ENCODE measurements around the gene FFAR2.
"Not testable (repeated sequence)": the region's sequence is repeated elsewhere in the genome, so short reads cannot be mapped to it uniquely, and the experiment has no call there.

Gene FFAR2

DNA sequence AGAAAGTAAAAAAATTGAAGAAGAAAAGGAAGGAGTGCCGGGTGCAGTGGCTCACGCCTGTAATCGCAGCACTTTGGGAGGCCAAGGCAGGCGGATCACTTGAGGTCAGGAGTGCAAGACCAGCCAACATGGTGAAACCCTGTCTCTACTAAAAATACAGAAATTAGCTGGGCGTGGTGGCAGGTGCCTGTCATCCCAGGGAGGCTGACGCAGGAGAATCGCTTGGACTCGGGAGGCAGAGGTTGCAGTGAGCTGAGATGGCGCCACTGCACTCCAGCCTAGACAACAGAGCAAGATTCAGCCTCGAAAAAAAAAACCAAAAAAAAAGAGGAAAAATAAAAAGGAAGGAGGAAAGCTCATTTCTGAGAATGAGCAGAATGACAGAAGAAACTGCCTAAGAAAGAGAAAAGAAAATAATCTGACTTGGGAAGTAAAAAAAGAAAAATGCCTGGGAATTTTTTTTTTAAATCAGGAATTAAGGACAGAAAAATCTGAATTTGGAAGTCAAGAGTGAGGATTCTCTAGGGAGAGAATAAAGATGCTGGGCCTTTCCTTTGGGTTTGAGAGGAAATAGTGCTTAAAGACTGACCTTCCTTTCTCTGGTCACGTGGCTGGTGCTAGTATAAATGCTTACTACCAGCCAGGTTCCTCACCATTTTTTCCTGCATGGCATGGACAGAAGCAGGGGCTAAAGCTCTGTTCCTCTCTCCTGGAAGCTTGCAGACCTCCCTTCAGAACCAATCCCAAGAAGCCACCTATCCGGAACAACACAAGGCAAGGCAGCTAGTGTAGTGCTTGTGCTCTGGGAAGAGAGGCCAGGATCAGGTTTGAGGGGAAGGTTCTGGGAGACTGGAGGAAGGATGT lies at the start of gene FFAR2:
Gene FFAR2 (plus strand): TSS at position 652 of the 864 bp plus-strand sequence. CDS start 1,458 bp downstream, outside the sequence.
- no peak for DNase-seq

DNA sequence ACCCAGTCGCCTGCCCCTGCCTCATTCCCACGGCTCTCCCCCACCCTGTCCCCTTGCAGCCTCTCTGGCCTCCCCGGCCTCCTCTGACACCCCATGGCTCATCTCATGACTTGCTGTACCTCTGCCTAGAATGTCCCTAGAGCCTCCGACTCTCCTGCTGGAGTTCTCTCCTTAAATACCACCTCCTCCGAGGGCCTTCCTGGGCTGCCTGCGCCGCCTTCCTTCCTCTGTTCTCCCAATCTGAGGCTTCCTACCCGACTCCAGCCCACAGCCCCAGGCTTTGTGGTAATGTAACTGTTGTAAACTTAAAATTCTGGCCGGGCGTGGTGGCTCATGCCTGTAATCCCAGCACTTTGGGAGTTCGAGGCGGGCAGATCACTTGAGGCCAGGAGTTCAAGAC lies 49.5 kb upstream of the FFAR2 start:
- DNase-seq = no peak

DNA sequence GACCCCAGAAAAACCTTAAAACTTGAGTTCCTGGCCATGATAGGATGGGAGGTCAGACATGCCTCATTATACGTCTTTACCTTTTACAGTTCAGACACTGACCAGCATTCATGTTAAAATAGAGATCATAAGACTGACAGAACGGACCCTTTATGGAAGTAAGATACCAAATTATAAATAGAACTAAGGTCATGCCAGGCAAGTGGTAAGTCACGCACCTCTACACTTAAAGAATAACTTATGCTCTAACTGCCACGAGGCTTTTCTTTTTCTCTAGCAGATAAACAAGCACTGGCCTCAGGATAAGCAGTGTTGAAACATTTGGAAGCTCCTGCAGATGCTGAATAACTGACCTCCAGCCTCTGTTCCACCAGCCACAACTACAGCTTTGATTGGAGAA lies 48.8 kb upstream of the FFAR2 start:
- DNase-seq = no peak

DNA sequence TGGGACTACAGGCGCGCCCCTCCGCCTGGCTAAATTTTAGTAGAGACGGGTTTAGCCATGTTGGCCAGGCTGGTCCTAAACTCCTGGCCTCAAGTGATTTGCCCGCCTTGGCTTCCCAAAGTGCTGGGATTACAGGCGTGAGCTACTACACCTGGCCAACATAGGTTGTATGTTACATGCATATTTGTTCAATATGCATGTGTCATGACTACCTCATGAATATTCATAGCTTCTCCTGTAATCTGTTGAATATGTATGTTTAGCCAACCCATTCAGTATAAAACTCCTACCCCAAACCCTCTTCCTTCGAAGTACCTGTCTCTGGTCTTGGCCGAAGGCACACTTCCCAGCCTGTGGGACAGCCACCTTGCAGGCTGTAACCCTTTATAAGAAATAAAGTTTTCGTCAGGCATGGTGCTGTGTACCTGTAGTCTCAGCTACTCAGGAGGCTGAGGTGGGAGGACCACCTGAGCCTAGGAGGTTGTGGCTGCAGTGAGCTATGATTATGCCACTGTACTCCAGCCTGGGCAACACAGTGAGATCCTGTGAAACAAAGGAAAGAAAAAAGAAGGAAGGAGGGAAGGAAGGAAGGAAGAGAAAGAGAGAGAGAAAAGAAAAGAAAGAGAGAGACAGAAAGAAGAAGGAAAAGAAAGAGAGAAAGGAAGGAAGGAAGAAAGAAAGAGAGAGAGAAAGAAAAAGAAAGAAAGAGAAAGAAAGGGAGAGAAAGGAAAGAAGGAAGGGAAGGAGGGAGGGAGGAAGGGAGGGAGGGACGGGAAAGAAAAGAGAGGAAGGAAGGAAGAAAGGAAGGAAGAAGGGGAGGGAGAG lies 47.9 kb upstream of the FFAR2 start:
- no peak for DNase-seq

DNA sequence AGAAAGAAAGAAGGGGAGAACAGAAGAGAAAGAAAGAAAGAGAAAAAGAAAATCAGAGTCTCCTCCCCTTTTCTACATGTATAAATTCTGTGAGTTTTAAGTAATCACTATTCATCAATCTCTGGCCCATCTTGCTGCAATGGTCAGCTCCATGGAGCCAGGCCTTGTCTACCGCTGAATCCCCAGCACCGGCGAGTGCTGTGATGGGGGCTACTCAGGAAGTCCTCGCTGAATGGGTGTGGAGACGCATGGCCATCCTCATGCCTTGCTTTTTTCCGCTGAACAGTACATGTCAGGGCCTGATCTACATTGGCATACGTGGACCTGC lies 47.3 kb upstream of the FFAR2 start:
- no peak for DNase-seq

DNA sequence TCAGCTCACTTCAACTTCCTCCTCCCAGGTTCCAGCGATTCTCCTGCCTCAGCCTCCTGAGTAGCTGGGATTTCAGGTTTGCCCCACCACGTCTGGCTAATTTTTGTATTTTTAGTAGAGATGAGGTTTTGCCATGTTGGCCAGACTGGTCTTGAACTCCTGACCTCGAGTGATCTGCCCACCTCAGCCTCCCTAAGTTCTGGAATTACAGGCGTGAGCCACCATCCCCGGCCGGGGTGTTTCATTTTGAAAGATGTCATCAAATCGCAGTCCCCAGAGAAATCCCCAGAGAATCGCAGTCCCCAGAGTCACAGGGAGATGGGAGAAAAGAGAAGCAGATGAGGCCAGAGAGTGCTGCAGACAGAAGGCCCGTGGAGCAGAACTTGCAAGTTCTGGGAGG lies 46.6 kb upstream of the FFAR2 start:
- DNase-seq = not testable (repeated sequence)

DNA sequence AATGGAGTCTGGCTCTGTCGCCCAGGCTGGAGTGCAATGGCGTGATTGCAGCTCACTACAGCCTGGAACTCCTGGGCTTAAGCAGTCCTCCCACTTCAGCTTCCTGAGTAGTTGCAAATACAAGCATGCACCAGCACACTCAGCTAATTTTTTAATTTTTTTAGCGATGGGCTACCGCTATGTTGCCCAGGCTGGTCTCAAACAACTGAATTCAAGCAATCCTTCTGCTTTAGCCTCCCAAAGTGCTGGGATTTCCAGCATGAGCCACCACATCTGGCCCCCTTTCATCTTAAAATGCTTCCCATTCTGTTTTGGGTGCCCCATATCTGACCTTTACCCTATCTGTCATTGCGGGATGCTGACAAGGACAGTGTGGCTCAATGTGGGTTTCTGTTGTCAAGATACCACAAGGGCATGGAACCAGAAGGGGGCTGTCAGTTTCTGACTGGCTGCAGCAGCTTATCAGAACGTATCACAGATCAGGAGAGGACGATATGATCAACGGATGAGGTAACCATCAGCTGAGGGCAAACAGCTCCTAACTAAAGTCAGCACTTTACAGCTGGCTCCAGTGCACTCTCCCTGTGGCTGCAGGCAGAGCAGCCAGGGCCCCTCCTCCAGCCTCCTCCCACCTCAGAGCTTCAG lies 44.8 kb upstream of the FFAR2 start:
- no peak for DNase-seq

DNA sequence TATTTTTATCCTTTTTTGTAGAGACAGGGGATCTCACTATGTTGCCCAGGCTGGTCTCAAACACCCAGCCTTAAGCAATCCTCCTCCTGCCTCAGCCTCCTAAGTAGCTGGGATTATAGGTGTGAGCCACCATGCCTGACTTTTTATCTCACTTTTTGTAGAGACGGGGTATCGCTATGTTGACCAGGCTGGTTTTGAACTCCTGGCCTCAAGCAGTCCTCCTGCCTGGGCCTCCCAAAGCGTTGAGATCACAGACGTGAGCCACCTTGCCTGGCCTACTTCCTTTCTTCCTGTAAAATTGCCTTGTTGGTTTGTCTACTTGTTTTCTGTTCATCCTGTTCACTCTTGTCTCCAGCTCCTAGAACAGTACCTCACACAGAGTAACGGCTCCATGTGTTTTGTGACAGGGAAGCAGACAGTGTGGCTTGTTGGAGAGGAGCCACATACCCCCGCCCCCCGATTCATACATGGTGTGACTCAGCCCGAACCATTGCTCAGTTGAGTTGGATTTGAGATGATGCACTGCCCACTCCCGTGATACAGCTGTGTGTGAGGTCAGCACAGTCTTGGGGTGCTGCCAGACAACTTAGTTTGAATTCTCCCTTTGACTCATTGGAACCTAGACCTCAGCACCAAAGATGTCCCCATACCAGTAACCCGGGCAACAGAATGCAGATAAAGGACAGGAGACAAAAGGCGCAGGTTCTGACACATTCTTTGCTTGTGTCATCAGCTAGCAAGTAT lies 43.0 kb upstream of the FFAR2 start:
- DNase-seq = no peak

DNA sequence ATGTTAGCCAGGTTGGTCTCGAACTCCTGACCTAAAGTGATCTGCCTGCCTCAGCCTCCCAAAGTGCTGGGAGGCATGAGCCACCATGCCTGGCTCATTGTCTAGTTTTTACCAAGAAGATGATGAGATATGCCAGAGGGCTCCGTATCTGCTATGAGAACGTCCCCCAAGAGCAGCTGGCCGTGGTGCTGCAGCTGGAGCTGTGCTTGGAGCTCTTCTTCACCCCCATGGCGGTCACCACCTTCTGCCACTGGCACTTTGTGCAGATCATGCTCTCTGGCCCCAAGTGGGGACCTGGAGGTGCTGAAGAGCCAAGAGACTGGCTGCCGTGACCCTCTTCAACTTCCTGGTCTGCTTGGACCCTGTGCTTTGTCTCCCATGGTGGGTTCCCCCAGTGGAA lies 40.4 kb upstream of the FFAR2 start:
- DNase-seq = no peak

DNA sequence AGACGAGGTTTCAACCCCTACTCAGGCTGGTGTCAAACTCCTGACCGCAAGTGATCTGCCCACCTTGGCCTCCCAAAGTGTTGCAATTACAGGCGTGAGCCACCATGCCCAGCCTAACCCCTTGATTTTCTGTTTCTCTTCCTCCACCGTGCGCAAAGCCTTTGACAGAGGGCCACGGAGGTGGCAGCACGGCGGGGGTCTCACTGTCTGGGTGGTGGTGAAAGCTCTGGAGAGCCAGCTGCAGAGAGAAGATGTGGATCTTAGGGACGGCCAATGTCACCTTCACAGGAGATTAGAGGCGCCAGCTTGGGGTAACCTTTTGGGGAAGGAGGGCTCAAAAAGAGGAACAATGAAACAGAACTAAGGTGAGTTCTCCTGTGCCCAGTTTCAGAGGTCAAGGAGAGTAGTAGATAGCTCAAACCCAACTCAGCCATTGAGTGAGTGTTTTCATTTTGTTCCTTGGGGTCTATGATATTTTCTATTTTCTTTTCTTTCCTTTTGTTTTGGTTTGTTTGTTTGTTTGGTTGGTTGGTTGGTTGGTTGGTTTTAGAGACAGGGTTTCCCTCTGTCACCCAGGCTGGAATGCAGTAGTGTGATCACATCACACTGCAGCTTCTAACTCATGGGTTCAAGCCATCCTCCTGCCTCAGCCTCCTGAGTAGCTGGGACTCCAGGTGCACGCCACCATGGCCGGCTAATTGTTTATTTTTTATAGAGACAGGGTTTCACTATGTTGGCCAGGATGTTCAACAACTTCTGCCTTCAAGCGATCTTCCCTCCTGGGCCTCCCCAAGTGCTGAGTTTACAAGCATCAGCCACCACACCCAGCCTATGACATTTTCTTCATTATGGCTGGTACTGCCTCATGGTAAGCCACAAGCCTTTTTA lies 39.5 kb upstream of the FFAR2 start:
- DNase-seq = no peak

DNA sequence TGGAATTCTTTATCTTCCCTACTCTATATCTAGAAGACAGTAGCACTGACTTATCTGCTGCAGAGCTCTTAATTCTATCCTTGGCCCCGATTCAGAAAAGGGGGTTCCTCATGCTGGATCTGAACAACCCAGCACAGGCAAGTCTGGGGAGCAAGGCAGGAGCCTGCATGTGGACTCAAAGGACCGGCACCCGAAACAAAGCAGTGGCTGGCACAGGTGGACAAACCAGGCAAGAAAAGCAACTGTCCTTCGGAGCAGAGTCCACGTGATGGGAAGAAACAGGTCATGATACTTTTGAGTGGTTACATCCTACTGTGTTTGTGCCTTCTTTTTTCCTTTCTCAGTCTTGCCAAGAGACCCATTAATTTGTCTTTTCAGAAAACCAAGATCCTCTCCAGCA lies 38.9 kb upstream of the FFAR2 start:
- DNase-seq = no peak

DNA sequence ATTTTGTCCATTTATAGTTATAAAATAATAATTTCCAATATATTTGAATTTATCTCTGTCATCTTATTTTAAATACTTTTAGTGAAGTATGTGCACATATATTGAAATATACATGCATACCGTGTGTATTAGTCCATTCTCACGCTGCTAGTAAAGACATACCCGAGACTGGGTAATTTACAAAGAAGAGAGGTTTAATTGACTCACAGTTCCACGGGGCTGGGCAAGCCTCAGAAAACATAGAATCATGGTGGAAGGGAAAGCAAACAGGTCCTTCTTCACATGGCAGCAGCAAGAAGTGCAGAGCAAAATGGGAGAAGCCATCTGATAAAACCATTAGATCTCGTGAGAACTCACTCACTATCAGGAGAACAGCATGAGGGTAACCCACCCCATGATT lies 37.6 kb upstream of the FFAR2 start:
- no peak for DNase-seq

DNA sequence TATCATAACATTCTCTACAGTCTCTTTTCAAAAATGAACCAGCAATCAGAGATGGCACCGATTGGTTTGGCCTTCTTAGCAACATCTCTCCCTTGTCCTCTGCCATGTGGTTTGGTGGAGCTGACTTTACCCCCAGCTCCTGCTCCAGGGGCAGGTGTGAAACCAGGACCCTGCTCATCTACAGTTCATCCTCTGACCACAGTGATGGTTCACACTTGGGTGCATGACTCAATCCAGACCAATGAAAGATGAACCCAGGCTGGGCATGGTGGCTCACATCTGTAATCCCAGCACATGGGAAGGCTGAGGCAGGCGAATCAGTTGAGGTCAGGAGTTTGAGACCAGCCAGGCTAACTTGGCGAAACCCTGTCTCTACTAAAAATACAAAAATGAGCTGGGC lies 33.6 kb upstream of the FFAR2 start:
- DNase-seq = no peak

DNA sequence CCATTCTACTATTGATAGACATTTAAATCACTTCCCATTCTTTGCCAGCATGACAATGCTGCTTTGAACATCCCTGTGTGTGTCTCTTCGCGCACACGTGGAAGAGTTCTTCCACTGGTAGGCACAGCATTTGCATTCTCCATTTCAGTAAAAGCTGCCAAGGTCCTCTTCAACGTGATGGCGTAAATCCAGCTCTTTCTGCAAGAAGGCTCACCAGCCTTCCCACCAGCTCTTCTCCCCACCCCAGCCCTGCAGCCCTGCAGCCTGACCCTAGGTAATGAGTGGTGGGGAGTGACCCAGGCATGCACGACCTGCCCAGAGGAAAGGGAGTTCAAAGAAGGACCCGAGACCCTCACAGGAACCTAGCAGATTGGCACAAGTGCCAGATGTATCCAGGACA lies 31.7 kb upstream of the FFAR2 start:
- no peak for DNase-seq

DNA sequence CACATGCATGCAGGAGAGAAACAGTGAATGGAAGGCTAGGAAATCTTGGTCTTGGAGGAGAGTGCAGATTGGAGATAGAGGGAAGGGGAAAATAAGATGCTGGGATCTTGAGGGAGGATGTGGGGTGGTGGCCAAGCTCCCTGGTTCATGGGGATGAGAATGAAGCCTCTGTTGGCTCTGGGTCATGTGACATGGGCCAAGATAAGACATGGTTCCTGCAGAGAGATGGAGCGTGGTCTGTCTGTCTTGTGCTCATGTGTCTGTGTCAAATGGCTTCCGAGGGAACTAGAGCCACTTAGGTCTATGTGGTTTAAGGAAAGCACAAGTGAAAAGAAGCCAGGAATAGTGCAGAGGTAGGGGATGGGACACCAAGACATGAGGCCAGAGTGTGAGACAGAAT lies 30.8 kb upstream of the FFAR2 start:
- DNase-seq = no peak

DNA sequence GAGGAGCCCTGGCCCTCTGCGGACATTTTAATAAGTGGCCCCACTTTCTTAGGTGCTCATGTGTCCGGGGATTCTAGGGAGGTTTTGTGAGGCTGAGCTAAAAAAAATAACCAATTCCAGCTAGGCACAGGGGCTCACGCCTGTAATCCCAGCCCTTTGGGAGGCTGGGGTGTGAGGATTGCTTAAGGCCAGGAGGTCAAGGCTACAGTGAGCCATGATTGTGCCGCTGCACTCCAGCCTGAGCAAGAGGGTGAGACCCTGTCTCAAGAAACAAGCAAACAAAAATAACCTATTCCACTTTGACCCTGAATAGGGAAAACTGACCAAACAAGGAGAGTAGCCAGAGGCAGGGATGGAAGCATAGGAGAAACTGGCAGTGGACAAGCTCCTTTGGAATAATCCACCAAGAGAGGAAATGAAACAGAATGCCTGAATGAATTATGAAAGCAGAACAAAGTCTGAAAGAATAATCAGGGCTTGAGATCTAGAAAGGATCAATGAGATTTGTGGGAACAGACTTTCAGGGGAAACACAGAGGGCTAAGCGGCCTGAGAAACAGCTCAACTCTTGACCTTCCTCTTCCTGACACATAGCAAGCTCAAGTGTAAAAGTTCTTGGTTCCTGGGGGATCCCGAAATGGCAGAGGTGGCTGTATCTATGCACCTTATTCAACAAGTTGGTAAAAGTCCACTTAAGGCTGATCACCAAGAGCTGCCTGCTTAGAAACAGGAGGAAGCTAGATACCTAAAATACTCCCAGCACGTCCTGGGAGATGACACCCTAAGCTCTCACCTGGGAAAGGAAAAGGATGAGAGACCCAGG lies 30.1 kb upstream of the FFAR2 start:
- no peak for DNase-seq

DNA sequence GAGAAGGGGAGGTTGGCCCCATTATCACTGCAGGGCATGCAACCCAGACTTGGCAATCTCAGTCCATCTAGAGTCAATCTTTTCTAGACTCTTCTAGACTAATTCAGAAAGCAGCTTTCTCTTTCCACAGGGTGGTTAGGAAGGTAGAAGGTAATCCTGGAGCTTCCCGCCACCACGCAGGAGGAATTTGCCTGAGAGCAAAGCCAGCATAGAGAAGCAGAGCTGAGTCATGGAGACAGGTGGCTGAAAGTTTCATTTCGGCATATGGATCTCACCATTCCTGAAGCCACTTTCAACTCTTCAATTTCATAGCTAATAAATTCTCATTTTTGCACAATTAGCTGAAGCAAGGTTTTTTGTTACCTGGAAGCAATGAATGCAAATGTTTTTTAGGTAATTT lies 29.0 kb upstream of the FFAR2 start:
- DNase-seq = no peak

DNA sequence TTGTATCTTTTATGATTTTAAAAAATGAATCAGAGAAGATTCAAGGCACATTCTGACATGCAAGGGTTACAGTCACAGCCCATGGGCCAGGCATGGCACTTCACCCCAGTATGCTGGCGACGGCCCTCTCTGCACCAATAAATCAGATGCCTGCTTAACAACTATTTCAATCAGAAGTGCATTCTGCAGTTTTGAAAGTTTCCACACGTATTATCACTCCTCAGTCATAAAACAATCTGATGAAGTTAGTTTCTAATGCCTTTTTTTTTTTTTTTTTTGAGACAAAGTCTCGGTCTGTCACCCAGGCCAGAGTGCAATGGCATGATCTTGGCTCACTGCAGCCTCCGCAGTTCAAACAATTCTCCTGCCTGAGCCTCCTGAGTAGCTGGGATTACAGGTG lies 28.3 kb upstream of the FFAR2 start:
- DNase-seq = no peak

DNA sequence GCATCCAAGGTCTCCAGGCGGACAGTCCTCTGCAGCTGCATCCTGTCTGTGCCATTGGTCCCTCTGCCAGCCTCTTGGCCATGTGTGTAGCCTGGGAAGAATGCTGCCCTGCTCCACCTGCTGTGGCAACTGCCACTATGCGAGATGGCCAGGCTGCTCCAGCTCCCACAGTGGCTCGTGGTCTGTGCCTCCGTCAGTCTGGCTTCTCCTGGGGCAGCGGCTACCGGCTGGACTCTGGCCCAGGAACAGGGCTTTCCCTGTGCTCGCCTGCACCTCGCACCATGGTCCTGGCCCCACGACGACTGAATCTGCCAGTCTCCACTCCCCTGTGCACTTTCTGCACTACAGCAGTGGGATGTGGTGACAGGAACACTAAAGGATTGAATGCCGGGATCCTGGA lies 26.7 kb upstream of the FFAR2 start:
- no peak for DNase-seq

DNA sequence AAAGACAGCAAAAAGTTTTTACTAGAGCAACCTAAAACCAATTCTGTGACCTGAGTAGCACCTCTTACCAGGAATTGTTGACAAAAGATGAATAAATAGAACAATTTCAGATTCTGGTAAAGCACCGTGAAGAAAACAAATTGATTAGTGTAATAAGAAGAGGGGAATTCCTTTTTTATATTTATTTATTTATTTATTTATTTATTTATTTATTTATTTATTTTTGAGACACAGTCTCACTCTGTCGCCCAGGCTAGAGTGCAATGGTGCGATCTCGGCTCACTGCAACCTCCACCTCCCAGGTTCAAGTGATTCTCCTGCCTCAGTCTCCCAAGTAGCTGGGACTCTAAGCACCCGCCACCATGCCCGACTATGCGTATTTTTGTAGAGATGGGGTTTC lies 24.7 kb upstream of the FFAR2 start:
- DNase-seq = not testable (repeated sequence)

DNA sequence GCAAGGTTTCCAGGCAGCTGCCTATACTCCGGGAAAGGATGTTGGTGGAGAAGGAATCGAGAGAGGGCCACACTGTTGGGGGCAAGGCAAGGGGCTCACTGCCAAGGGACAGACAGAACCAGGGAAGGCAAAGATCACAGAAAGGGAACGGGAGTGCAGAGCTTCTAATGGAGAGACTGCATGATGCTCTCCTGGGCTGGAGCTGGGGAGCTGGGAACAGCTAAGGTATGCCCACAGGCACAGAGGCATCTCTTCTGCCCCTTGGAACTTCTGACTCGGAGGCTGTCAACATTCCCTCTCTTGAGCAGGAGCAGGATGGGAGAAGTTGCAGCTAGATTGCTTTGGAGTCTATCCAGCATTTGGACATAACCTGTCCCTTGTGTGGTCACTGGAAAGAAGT lies 22.4 kb upstream of the FFAR2 start:
- DNase-seq = no peak
